ENCODE measurements around the gene OR1D5.

DNA sequence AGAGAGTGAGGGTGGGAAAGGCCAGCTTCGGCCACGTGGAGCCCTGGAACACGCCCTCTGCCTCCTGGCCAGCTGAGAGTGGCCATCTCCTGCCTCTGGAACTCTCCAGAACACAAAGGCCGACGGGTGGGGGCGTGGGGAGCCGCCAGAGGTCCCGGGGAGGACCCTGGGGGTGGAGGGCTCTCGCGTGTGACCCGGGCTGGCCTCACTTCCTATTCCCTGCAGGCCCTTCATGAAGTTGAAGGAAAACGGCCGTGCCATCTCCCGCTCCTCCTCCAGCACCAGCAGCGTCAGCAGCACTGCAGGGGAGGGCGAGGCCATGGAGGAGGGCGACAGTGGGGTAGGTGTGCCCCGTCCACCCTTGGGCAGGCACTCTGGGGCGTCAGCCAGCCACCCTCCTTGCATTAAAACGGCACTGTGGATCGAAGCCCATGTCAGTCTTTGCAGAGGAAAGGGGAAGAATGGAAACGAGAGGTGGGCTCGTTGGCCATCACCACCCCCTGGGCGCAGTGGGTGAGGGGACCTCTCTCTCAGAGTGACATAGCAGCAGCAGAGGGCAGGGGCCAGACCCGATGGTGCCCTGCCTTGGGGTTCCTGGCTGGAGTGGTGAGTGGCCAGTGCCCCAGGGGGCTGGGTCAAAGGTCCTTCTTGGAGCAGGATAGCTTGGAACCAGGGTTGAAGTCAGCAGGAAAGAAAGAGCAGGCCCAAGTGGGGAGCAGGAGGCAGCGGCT is 37.1 kb downstream of the OR1D5 start:
- TF ChIP-seq CTCF (IDR thresholded peaks at IDR 0.05), result no peak
- TF ChIP-seq POLR2A (IDR thresholded peaks at IDR 0.05), result no peak
